Effector CD8-positive, alpha-beta T cell (primary cell): ENCODE data around the gene APP.

Experiments used
- DNase-seq: peaks from one replicate; lab custom pipeline; 2025; lab: John Stamatoyannopoulos, UW

APP gene

DNA sequence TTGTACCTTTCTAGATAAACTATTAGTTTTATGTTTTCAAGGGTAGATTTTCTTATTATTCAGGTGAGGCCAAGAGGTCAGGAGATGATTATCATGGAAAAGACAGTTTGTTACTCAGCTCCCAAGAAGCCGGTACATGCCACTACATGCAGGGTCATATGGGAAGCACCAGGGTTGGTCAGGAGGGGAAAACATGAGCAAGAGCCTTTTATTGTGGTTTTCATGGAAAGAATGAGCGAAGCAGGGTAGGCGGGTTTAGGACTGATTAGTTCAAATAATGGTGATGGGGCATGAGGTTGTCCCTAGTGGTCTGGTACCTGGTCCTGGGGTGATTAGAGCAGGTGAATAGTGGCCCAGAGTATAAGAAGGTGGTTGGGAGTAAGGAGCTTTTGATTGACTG, 189.9 kb downstream of the APP start:
- DNase-seq = no peak

DNA sequence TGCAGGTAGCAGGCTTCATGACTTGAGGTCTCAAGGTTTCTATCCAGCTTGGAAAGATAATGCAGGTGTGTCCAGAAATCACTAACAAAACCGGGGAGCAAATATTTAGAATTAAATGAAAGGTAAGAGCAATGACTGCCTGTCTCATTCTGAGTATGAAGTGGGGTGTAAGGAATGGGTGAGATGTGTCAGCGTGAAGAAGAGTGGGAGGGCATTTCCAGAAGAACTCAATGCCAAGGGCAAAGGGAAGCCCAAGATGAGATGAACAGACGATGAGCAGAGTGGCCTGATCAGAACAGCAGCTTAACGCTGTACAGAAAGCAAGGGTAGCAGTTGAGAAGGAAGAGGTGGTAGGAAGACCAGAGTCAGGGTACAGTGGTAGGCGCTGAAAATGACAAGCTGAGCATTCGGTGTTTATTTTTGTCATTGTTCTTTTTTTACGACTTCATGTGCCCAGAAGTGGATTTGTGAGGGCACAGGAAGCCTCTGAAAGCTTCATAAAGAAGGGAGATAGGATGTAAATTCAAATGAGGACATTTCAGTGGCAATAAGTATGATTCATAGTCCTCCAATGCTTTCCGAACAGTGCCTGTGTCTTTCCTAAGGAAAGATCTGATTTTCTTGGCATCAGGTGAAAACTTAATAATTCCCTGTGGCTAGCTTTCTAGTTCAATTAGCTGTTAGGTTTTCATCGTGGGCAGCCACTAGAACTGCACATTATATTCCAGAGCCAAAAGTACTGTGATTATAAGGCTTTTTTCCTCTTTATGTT, 190.5 kb downstream of the APP start:
- DNase-seq = no peak

DNA sequence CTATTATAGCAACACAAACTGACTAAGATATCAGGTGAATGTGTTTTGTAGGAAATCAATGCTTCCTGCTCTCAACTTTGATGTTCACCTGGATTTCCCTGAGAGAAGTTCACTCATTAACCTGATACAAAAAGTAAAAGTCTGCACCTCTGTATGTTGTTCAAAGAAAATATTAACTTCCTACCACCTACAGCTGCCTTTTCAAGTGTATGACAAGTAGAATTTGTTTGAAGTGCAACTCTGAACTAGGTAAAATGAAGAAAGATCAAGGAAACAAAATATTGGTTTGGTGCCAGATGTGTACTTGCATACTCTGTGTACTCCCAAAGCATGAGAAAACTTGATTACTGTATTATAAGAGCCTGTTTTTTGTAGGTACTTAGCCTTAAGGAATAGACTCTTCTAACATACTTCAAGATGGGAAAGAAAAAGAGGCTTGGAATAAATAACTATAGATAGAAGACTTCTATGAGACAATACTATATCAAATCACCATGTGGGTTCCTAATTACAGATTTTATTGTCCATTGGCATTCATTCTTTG, 193.4 kb downstream of the APP start:
- DNase-seq = no peak

DNA sequence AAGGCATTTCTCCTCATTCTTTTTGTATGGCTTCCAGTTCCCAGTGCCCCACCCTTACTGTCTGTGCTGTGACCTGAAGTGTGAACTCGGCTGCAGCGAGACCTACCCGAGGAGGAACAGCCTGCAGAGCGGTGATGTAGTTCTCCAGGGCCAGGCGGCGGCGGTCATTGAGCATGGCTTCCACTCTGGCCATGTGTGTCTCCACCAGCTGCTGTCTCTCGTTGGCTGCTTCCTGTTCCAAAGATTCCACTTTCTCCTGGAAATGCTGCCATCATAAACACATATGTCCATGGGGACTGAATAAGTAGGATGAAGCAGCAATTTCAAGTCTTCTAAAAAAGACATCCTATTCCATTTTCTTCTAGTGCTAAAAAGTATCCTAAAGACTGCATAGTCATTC, 195.6 kb downstream of the APP start:
- no peak for DNase-seq

DNA sequence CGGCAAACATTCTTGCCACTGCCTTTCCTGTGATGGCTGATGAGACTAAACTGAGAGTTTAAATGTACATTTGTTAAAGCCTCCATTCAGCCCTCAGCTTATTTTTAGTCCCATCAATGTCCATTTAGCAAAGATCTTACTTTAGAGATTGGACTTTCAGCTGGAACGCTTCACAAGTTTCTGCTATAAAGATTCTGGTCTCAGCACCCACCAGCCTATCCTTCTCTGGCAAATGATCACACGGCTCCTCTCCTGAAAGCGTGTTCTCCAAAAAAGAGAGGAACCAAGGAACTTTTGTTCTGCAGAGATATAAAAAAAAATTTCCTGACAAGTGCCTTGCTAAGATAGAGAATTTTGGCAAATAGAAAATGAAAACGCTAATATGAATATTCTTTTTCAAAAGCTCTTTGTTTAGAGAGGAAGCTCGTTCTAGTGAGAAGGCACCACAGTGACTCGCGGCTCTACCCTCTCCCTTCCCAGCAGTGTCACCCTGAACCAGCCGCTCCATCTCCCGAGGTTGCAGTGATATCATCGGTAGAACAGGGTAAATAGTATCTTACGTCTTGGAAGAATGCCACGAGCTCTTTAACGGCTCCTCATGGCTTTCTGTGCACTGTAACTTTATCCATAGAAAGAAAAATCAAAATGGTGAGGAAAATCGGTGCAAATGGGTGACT, 200.2 kb downstream of the APP start:
- DNase-seq = no peak

DNA sequence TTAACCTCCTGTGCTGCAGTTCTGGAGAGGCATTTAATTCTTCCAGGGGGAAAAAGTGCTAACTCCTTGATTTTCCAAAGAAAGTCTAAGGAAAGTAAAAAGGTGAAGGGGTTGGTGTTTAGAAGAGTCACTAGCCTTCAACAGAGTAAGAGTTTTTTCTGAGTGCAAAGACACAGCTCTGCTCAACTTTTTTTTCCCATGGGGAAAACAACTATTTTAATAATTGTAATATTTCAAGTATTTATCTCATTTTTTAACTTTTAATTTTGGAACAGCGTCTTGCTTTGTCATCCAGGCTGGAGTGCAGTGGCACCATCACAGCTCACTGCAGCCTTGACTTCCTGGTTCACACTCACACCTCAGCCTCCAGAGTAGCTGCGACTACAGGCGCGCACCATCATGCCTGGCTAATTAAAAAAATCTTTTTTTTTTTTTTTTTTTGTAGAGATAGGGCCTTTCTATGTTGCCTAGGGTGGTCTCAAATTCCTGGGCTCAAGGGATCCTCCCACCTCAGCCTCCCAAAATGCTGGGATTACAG, 202.6 kb downstream of the APP start:
- DNase-seq = no peak

DNA sequence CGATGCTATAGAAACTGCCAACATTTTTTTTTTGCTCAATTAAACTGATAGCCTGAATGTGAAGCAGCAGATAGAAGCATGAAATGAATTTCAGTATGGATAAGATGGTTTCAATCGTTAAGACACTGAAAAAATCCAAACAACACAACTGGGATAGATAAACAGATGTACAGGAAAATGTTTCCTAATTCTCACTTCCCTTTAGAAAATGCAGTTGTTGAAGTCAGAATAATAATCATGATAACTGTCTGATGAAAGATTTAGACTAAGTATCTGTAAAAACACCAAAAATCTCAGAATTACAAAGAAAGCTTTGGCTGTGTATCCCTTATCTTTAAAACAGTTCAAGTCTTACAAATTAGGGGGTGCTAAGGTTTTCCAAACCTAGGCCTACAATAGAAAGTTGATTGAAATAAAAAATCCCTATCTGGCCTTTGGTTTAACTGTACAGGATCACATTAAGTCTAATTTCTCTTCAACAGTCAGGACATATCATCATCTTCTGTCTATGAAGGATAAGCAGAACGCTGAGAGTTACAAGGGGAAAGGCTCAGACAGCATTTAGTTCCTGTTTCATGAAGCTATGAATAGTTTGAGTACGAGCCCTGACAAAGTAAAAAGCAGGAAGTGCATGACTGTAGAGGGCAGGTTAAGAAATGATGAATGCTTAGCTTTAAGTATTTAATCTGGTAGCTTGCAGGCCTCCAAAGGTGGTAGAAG, 203.2 kb downstream of the APP start:
- DNase-seq = no peak

DNA sequence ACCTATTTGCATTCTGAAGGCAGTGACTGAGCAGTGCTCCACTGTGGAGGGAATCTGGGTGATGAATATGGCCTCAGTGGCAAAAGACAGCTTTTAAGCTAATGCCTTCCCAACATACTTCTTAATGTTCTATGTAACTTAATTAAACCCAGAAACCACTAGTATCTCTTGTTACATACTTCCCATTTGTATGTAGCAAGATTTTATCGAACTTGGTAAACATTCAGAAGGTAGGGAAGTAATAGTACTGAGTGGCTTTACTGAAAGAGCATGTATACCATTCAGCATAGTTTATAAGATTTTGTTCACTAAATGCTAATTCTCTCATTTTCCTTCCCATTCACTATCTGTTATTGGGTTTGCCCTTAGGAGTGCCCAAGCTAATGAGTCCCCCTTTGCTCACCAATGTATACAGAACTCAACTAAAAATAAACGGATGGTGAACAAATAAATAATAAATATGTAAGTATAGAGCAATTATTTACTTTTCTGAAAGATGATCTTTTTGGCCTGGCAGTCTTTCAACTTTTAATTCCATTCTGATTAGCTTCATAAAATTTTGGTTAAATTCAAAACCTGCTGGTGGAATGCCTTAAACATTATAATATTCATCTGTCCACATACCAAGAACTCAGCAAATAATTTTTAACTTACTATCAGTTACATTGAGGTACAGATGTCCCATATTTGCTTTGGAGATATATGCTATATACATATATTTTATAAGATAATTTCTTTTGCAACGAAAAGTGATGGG, 204.4 kb downstream of the APP start:
- DNase-seq = no peak

DNA sequence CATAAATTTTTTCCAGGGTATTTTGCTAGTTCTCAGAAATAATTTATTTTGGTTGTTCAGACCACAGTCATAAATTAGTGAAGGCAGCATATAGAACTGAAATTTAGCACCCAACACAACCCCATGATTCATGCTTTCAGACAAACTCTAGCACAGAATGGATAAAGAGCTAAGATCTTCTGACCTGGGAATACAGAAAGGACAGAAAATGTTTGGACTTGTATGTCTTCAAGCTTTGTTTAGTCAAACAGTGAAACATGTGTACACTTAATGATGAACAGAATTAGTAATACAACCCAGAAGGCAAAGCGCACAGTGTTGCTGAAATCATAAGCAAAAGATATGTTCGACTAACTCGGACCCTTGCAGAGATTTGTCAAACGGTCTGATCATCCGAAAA, 205.6 kb downstream of the APP start:
- DNase-seq = no peak

DNA sequence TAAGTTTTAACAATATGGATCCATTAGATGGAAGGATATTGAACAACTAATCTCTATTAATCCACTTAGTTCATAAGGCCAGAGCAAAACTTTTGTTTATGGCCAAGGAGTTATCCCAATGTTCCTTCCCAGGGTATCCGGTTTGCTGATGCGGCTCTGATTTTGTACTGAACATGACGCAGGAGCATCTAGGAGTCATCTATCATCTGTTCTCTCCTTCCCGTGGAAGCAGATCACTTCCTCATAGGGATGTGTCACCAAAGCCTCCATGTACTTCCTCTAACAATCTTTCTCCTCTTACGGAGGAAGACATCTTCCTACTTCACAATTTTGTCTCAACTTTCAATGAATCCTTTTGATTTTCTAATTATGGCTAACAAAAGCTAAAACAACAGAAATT, 206.6 kb downstream of the APP start:
- no peak for DNase-seq

DNA sequence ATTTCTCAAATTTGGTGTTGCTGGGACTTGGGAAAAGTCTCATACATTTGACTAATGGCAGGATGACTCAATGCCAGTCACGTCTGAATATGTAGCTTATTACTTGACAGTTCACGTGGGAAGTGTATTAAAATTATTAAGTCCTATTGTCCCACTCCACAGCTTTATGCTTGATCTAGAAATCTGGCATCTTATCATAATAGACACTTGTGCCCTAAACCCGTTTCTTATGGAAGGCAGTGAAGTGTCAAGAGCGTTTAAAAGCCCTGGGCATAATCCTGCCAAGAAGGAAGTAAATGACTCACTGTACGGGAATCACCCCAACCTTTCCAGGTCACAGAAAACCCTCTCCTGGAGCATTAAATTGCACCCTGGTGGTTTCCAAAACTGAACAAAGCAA, 207.4 kb downstream of the APP start:
- DNase-seq = no peak

DNA sequence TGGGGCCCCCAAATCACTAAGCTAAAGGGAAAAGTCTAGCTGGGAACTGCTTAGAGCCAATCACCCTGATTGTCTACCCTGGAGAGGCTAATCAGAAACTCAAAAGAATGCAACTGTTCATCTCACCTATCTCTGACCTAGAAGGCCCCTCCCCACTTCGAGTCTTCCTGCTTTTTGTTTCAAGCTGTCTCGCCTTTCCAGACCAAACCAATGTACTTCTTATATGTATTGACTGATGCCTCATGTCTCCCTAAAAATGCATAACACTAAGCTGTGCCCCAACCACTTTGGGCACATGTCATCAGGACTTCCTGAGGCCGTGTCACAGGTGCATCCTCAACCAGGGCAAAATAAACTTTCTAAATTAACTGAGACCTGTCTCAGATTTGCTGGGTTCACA, 209.5 kb downstream of the APP start:
- no peak for DNase-seq

DNA sequence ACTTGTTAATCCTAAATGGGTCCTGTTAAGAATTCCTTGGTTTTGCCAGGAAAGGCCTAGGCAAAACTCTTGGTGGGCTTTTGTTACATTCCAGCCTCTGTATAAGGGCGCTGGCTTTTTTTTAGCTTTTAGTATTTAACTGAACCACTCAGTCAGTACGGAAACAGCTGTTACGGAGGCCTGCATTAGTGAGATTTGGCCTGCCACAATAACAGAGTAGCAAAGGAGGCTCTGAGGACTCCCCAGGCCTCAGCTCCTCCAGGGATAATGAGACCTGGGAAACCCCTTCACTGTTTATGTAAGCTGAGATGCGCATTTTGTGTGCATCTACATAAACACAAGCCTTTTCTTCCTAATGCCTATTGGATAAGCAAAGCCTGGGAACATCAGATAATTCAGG, 210.2 kb downstream of the APP start:
- DNase-seq = no peak

DNA sequence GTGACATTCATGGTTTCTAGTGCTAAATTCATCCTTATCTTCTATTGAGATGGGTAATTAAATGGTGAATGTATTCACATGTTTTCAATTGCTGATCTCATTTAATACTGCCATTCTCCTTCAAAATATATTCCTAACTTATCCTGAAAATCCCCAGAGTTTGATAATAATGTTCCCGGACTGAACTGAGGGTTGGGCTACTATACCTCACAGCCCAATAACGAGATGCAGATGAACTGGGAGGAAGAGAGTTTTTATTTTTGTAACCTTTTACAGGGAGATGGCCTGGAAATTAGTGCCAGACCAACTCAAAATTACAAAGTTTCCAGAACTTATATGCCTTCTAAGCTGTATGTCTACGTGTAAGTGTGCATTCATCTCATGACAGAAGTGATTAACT, 210.8 kb downstream of the APP start:
- no peak for DNase-seq

DNA sequence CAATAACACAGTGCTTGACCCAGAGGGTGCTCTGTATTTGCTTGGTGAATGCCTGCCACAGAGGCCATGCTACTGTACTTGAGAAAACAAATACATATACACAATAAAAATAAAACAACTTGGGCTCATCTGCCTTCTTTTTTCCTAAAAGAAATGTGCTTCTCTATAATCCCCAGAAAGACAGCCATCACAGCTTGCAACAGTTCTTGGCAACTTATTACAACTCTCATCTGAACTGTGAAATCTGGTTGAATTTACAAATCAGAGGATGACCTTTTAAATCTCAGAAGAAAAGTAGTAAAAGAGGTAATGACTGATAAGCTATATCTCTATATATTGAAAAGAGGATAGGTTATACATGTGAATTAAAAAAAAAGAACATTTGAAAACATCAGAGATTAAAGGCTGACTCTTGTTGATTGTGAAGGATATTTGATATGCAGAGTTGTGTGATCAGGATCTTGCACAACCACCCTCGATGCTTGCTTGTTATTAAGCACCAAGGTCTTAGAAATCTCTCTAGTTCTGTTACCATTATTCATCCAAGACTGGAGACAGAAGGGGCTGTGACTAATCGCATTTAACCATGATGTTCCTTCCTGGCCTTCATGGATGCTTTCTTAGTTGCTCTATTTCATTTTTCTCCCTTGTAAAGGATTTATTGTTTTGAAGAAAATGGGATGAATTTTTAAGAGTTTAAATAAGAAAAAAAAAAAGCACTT, 213.4 kb downstream of the APP start:
- DNase-seq = no peak

DNA sequence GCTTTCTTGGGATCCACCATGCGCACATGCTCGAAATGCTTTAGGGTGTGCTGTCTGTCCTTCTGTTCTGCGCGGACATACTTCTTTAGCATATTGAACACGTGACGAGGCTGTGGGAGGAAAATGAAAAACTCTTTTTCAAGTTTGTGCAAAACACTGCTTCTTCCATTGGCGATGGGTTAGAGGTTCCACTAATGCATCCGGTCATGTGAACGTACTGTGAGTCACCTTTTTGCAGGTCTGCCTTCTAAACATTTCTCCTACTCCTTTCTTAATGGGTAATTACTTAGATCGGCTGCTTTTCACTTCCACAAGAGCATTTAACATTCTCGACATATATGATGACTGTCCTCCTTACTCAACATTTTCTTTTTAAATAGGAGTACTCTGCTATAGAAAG, 214.9 kb downstream of the APP start:
- DNase-seq = no peak

DNA sequence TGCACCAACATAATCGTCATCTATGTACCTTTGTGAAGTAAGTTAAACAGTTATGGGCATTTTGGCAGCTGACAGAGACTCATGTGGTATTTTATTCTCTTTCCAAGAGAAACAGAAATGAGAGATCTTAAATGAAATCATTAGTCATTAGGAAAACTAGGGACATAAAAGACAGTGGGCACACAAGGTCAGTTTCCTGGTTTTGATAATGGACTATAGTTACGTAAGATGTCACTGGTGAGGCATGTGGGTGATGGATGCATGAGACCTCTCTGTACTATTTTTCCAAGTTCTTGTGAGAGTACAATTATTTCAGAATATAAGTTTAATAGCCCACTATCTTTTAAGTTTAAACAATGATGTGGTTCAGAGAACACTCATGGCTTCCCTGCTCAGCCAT, 216.9 kb downstream of the APP start:
- DNase-seq = no peak

DNA sequence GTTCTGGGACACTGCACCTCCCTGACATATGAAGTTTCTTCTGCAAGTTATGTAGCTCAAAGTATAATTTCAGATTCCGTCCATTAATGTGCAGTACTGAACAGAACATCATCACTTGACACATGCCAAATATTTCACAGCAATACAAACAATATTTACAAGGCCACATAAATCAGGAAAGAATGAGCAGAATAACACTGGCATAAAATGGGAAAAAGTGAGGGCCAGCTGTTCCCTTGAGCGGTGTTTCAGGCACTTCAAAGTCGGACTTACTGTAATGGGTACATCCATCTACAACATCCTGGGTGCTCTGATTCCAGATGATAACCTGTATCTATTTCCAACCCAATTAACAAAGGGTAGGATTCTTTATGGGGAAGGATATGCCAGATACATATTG, 217.4 kb downstream of the APP start:
- no peak for DNase-seq

DNA sequence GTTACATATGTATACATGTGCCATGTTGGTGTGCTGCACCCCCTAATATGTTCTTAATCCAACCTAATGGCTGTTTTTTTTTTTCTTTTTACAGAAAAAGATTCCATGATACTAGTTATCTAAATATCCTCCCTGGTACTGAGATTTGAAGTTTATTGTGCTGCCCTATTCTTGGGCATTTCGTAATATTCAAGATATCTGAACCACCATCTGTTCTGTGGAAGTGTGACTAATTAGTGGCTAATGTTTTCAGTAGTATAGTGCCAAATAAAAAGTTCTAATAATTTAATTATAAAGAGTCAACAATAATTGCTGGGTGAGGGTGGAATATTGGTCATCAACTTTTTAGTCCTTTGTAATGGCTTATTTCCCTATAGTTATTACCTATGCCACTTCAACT, 218.3 kb downstream of the APP start:
- DNase-seq = no peak

DNA sequence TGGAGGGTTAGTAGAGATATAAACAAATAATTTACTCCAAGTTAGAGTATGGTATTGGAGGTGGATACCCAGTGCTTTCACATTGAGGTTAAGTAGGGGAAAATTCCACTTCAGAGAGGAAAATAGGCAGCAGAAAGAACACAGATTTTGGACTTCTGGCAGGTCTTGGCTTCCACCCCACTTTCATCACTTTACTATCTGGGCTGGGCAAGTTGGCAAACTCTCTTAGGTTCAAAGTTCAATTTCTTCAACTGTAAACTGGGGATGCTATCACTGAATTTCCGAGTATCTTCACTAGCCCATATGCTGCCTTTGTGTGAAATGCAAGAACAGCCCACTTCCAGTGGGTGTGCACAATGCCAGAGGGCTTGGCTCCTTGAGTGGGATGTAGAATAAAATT, 220.9 kb downstream of the APP start:
- no peak for DNase-seq

DNA sequence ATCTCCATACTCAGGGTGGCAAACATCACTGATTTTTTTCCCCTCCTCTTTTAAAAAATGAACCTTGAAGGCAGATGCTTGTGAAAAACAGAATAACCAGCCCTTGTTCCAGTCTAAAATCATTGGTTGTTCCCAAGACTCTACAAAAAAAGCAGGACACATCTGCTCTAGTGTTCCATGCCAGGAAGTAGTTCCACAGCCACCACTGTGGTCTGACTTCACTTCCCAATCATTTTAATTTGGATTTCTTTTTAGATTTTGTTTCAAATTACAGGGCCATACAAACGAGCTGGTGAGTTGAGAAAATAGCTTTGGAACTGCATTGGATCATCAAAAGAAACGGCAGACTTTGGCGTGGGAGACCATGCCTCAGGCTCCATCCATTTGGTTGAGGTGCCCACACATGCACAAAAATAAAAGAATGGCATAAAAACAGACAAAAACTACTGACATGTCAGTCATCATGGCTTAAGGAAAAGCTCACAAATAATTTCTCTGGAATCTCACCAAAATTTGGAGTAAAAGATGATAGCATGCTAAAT, 225.8 kb downstream of the APP start:
- DNase-seq = no peak
